ENCODE results near the gene PANX1.

Gene PANX1

GRCh38 chr11:94131718-94132115 is 3.1 kb downstream of the PANX1 start:
- DNase-seq (ENCODE audit: low spot score): no peak
- H3K27ac ChIP-seq: peak overlapping the region; percentile 98
- POLR2A ChIA-PET (ENCODE audit: low non-redundant PET): no interaction called here
- CTCF ChIA-PET: interaction anchor here (0.5 to 1.5 kb wide), 4 partner anchors 19 to 342 kb away, joined by 3 to 6 read pairs (median 4); no protein-coding TSS in a partner anchor
- TF ChIP-seq CTCF (conservative IDR thresholded peaks at IDR 0.05; ENCODE audit: low read depth): no peak

GRCh38 chr11:94132152-94132558 is 3.5 kb downstream of the PANX1 start:
- CTCF ChIA-PET: interaction anchor here (0.5 to 1.5 kb wide), 3 partner anchors 211 to 342 kb away, joined by 3 to 6 read pairs (median 5); no protein-coding TSS in a partner anchor
- H3K27ac ChIP-seq: peak overlapping the region; percentile 62
- no peak for TF ChIP-seq CTCF (conservative IDR thresholded peaks at IDR 0.05; ENCODE audit: low read depth)
- peak; percentile 37 for DNase-seq (ENCODE audit: low spot score)
- POLR2A ChIA-PET (ENCODE audit: low non-redundant PET): no interaction called here

GRCh38 chr11:94132823-94133408 is 4.3 kb downstream of the PANX1 start:
- POLR2A ChIA-PET (ENCODE audit: low non-redundant PET): no interaction called here
- H3K27ac ChIP-seq: peak overlapping the region; percentile 20; the same call in 1 of the 2 replicates
- CTCF ChIA-PET: no interaction called here

GRCh38 chr11:94133752-94134151 is 5.1 kb downstream of the PANX1 start:
- CTCF ChIA-PET: interaction anchor here (0.6 to 0.7 kb wide), 2 partner anchors 50 to 899 kb away, joined by 3 to 5 read pairs; no protein-coding TSS in a partner anchor
- POLR2A ChIA-PET (ENCODE audit: low non-redundant PET): no interaction called here
- DNase-seq (ENCODE audit: low spot score): no peak
- TF ChIP-seq CTCF (conservative IDR thresholded peaks at IDR 0.05; ENCODE audit: low read depth): no peak
- no peak overlapping the region for H3K27ac ChIP-seq

More at GRCh38 chr11:94132823-94133408, 4.3 kb downstream of the PANX1 start:
- no peak for TF ChIP-seq CTCF (conservative IDR thresholded peaks at IDR 0.05; ENCODE audit: low read depth)
- DNase-seq (ENCODE audit: low spot score): no peak

GRCh38 chr11:94134651-94135512 is 6.2 kb downstream of the PANX1 start:
- H3K27ac ChIP-seq: peak overlapping the region; percentile 88
- no peak for TF ChIP-seq CTCF (conservative IDR thresholded peaks at IDR 0.05; ENCODE audit: low read depth)
- peak; percentile 63 for DNase-seq (ENCODE audit: low spot score)
- CTCF ChIA-PET: interaction anchor here (0.6 to 0.7 kb wide), 3 partner anchors 13 to 255 kb away, joined by 3 to 4 read pairs (median 3); no protein-coding TSS in a partner anchor
- POLR2A ChIA-PET (ENCODE audit: low non-redundant PET): no interaction called here

GRCh38 chr11:94139416-94139815 is 10.8 kb downstream of the PANX1 start:
- 0 out of 2 replicates have a peak overlapping the region, but pooled peaks have one; percentile 22 for H3K27ac ChIP-seq
- POLR2A ChIA-PET (ENCODE audit: low non-redundant PET): no interaction called here
- no peak for TF ChIP-seq CTCF (conservative IDR thresholded peaks at IDR 0.05; ENCODE audit: low read depth)
- CTCF ChIA-PET: interaction anchor here (0.6 kb wide), 1 partner anchor 450 kb away, joined by 3 read pairs; no protein-coding TSS in a partner anchor
- no peak for DNase-seq (ENCODE audit: low spot score)

Data from RWPE1 (cell line).